CD4-positive, alpha-beta T cell treated with Interleukin-21 for 1 hour (primary cell): Measurements from ENCODE around the gene TARP.
A peak's percentile ranks its signal among the peaks of the same experiment; 100 is the strongest.

Experiments
- DNase-seq: peaks from one replicate; pipeline ENCODE4 v3.0.0-alpha.2; 2020

The TARP gene

GRCh38 chr7:38273286-38273995, at the start of gene TARP:
Gene TARP (minus strand): TSS chr7:38273636.
- no peak for DNase-seq

- DNase-seq: no peak
Observed at GRCh38 chr7:38323156-38323555, 49.7 kb upstream of the TARP start.

- no peak for DNase-seq
Observed at GRCh38 chr7:38322461-38322860, 49.0 kb upstream of the TARP start.

GRCh38 chr7:38321967-38322366, 48.5 kb upstream of the TARP start:
- DNase-seq: no peak

GRCh38 chr7:38321515-38321944, 48.1 kb upstream of the TARP start:
- no peak for DNase-seq

- no peak for DNase-seq
Observed at GRCh38 chr7:38321050-38321449, 47.6 kb upstream of the TARP start.

GRCh38 chr7:38319873-38320272, 46.4 kb upstream of the TARP start:
- DNase-seq: no peak

- peak; percentile 48 for DNase-seq
Observed at GRCh38 chr7:38318803-38319416, 45.5 kb upstream of the TARP start.

GRCh38 chr7:38318241-38318640, 44.8 kb upstream of the TARP start:
- DNase-seq: no peak

- DNase-seq: peak; percentile 62
Observed at GRCh38 chr7:38317515-38317914, 44.1 kb upstream of the TARP start.

GRCh38 chr7:38316733-38317360, 43.4 kb upstream of the TARP start:
- DNase-seq: no peak

GRCh38 chr7:38315410-38315809, 42.0 kb upstream of the TARP start:
- no peak for DNase-seq

- DNase-seq: no peak
Observed at GRCh38 chr7:38312821-38313220, 39.4 kb upstream of the TARP start.

- DNase-seq: no peak
Observed at GRCh38 chr7:38311329-38311937, 38.0 kb upstream of the TARP start.

GRCh38 chr7:38310591-38311101, 37.2 kb upstream of the TARP start:
- DNase-seq: no peak

GRCh38 chr7:38309555-38309954, 36.1 kb upstream of the TARP start:
- peak; percentile 40 for DNase-seq

- no peak for DNase-seq
Observed at GRCh38 chr7:38308140-38308539, 34.7 kb upstream of the TARP start.

- DNase-seq: no peak
Observed at GRCh38 chr7:38307640-38308039, 34.2 kb upstream of the TARP start.

GRCh38 chr7:38306914-38307313, 33.5 kb upstream of the TARP start:
- peak; percentile 68 for DNase-seq

GRCh38 chr7:38306171-38306570, 32.7 kb upstream of the TARP start:
- DNase-seq: no peak

- no peak for DNase-seq
Observed at GRCh38 chr7:38303866-38304265, 30.4 kb upstream of the TARP start.

GRCh38 chr7:38300175-38300574, 26.7 kb upstream of the TARP start:
- DNase-seq: peak; percentile 42

GRCh38 chr7:38299275-38299931, 26.0 kb upstream of the TARP start:
- no peak for DNase-seq
